ENCODE results near the gene GH1. TPM values are rescaled to one million over a fixed set of nuclear protein-coding genes. Genes with fewer than 3 reads are reported as not detected.

Gene GH1
- total RNA-seq, 1 experiment from 2014 or later = not detected

- Histone ChIP-seq H3K9me3 (ENCODE audit: control insufficient read depth, insufficient read depth, low read depth, low read length) (no peaks in the 10 kb centered on the region), H3K27ac (ENCODE audit: low read length) (no peak overlapping the region), H3K36me3 (ENCODE audit: control insufficient read depth, insufficient read depth, low read length) (no peaks in the 10 kb centered on the region), H3K4me3 (ENCODE audit: low read depth in 2 of 2, low read length in 2 of 2) (no peak overlapping the region), H3K27me3 (ENCODE audit: control insufficient read depth, insufficient read depth, low read length) (no peaks in the 10 kb centered on the region), H3K4me1 (ENCODE audit: control insufficient read depth, insufficient read depth, low read length) (no peaks in the 10 kb centered on the region)
- ChIA-PET CTCF (interaction anchor here (0.7 to 2.0 kb wide), 4 partner anchors 12 to 94 kb away, joined by 3 to 13 read pairs (median 8); partner anchors contain the start of gene GH1), POLR2A (no interaction called here)
- intact Hi-C loops (cut with micrococcal nuclease; ENCODE audit: unreplicated experiment) (no loop called here), in situ Hi-C loops (cut with HindIII; ENCODE audit: low pct_unique_long_range_greater_than_20kb, low sequenced_read_pairs) (no loop called here)
- TF ChIP-seq CTCF (IDR thresholded peaks at IDR 0.05) (no peak), TCF7L2 (IDR thresholded peaks at IDR 0.05; ENCODE audit: low read depth, low read length) (no peak), SIN3A (IDR thresholded peaks at IDR 0.05; ENCODE audit: borderline replicate concordance, insufficient read depth, low read depth, low read length) (no peak), POLR2AphosphoS5 (IDR thresholded peaks at IDR 0.05; ENCODE audit: low read depth, low read length) (no peak), REST (IDR thresholded peaks at IDR 0.05; ENCODE audit: insufficient read depth in 1 of 2, low read depth in 2 of 2, low read length in 1 of 2) (no peak)
- ATAC-seq = no peak
- no peak for DNase-seq (ENCODE audit: low read depth, low spot score)
- no TSS peak for BruUV-seq (replicated peaks)
These were observed 31.1 kb upstream of the GH1 start for GRCh38 chr17:63949576-63950250.

- no peak for ATAC-seq
- ChIA-PET POLR2A (no interaction called here), CTCF (interaction anchor here (1.0 kb wide), 2 partner anchors 13 to 30 kb away, joined by 3 to 12 read pairs; partner anchors contain the start of gene GH1)
- in situ Hi-C loops (cut with HindIII; ENCODE audit: low pct_unique_long_range_greater_than_20kb, low sequenced_read_pairs) = no loop called here
- TF ChIP-seq REST (IDR thresholded peaks at IDR 0.05; ENCODE audit: insufficient read depth in 1 of 2, low read depth in 2 of 2, low read length in 1 of 2) (no peak), TCF7L2 (IDR thresholded peaks at IDR 0.05; ENCODE audit: low read depth, low read length) (no peak), SIN3A (IDR thresholded peaks at IDR 0.05; ENCODE audit: borderline replicate concordance, insufficient read depth, low read depth, low read length) (no peak), POLR2AphosphoS5 (IDR thresholded peaks at IDR 0.05; ENCODE audit: low read depth, low read length) (no peak), CTCF (IDR thresholded peaks at IDR 0.05) (no peak)
- Histone ChIP-seq H3K27ac (ENCODE audit: low read length) (no peak overlapping the region), H3K4me1 (ENCODE audit: control insufficient read depth, insufficient read depth, low read length) (no peaks in the 10 kb centered on the region), H3K27me3 (ENCODE audit: control insufficient read depth, insufficient read depth, low read length) (no peaks in the 10 kb centered on the region), H3K9me3 (ENCODE audit: control insufficient read depth, insufficient read depth, low read depth, low read length) (no peaks in the 10 kb centered on the region), H3K4me3 (ENCODE audit: low read depth in 2 of 2, low read length in 2 of 2) (no peak overlapping the region), H3K36me3 (ENCODE audit: control insufficient read depth, insufficient read depth, low read length) (no peaks in the 10 kb centered on the region)
- no peak for DNase-seq (ENCODE audit: low read depth, low spot score)
- BruUV-seq (replicated peaks) = no TSS peak
- intact Hi-C loops (cut with micrococcal nuclease; ENCODE audit: unreplicated experiment) = no loop called here
These were observed 29.9 kb upstream of the GH1 start for GRCh38 chr17:63948521-63948920.

Data from Panc1 (cell line).